GM21619 (cell line): ENCODE measurements around the gene DBF4.
"Not testable (repeated sequence)": the region's sequence is repeated elsewhere in the genome, so short reads cannot be mapped to it uniquely, and the experiment has no call there.

Experiments used
- ATAC-seq: cut with Tn5 transposase; IDR thresholded peaks from one replicate; pipeline ENCODE4 v1.9.1; 2021; ENCODE audit not compliant: unreplicated experiment

Gene DBF4

DNA sequence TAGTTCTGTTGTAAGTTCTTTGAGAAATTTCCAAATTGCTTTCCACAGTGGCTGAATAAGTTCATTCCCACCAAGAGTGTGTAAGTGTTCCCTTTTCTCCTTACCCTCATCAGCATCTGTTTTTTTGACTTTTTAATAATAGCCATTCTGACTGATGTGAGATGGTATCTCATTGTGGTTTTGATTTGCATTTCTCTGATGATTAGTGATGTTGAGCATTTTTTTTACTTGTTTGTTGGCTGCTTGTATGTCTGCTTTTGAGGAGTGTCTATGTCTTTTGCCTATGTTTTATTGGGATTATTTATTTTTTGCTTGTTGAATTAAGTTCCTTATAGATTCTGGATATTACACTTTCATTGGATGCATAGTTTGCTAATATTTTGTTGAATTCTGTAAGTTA lies 69.6 kb downstream of the DBF4 start:
- not testable (repeated sequence) for ATAC-seq

GRCh38 chr7:87948371-87948770 lies 72.1 kb downstream of the DBF4 start:
- ATAC-seq, result no peak
